Measurements from ENCODE around the gene SORBS2.

Gene SORBS2

DNA sequence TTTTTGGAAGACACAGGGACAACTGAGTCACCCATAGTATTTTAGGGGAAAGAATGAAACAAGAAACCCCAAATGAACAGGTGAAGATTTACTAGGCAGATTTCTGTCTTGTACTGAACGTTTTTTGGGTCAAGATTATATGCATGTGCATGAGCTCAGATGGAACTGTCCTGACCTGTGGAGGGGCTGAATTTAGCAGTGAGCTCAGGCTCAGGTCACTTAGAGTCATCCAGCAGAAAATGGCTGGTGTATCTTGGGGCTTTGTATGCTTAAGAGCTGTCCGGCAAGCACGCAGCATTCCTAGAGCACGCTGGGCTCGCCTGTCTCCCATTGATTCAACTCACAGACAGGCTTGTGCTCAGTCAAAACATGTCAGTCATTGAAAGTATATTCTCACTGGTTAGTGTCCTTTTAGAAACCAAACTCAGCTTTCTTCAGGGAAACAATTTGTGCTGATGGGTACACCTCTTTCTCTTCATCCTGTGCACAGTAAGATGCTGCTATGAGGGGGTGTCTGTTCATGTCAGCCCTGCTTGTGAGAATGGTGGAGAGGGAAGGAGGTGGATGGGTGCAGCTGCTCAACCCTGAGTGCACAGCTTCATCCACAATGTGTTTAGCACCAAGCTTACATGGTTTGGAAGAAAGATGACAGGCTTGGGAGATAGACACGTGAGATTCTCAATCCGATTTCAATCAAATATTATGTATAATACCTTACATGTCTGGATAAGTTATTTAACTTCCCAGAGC is 229.2 kb downstream of the SORBS2 start:
- Histone ChIP-seq H3K79me2 (ENCODE audit: insufficient read depth, low read length) (no peaks in the 10 kb centered on the region), H3F3A (ENCODE audit: low read depth) (no peaks in the 10 kb centered on the region), H3K27me3 (ENCODE audit: insufficient read depth, low read length, poor library complexity, severe bottlenecking) (no peaks in the 10 kb centered on the region), H3K9me3 (ENCODE audit: insufficient read depth, low read depth, low read length) (no peaks in the 10 kb centered on the region), H3K36me3 (ENCODE audit: insufficient read depth, low read length) (no peaks in the 10 kb centered on the region), H4K20me1 (ENCODE audit: insufficient read depth, low read length, poor library complexity, severe bottlenecking) (no peaks in the 10 kb centered on the region), H3K4me2 (ENCODE audit: low read depth, low read length, poor library complexity, severe bottlenecking) (no peak overlapping the region), H3K4me1 (ENCODE audit: insufficient read depth, low read length, poor library complexity, severe bottlenecking) (no peaks in the 10 kb centered on the region), H3K9me2 (replicated peaks; ENCODE audit: low read depth, low read length) (no peaks in the 10 kb centered on the region), H2AFZ (ENCODE audit: low read length) (no peak overlapping the region), H3K4me3 (ENCODE audit: low read length, poor library complexity, severe bottlenecking) (no peak overlapping the region), H3K9ac (ENCODE audit: low read depth, low read length, poor library complexity, severe bottlenecking) (no peak overlapping the region)
- TF ChIP-seq, protein P1, sequence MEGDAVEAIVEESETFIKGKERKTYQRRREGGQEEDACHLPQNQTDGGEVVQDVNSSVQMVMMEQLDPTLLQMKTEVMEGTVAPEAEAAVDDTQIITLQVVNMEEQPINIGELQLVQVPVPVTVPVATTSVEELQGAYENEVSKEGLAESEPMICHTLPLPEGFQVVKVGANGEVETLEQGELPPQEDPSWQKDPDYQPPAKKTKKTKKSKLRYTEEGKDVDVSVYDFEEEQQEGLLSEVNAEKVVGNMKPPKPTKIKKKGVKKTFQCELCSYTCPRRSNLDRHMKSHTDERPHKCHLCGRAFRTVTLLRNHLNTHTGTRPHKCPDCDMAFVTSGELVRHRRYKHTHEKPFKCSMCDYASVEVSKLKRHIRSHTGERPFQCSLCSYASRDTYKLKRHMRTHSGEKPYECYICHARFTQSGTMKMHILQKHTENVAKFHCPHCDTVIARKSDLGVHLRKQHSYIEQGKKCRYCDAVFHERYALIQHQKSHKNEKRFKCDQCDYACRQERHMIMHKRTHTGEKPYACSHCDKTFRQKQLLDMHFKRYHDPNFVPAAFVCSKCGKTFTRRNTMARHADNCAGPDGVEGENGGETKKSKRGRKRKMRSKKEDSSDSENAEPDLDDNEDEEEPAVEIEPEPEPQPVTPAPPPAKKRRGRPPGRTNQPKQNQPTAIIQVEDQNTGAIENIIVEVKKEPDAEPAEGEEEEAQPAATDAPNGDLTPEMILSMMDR (conservative IDR thresholded peaks at IDR 0.05; ENCODE audit: low read length), result no peak
- no peak for TF ChIP-seq EZH2phosphoT487 (IDR thresholded peaks at IDR 0.05; ENCODE audit: borderline replicate concordance)

DNA sequence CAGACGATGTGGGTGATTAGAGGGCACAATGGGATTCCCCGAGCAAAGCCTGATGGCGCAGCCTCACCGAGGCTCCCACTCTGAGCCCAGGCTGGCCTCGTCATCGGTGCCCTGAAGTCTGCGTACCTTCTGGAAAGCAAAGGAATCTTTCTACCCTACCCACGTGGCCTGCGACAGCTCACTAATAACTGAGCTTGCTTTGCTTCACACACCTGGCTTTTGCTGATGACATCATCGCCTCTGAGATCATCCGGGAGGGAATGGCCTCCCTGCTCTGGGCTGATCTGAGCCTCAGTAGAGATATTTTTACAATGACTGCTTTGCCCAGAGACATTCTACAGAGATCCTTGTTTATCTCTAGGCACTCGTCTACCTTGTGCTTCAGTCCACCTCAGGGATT is 231.3 kb downstream of the SORBS2 start:
- no peak overlapping the region for H2AFZ ChIP-seq (ENCODE audit: low read length)
- H3K9me3 ChIP-seq (ENCODE audit: insufficient read depth, low read depth, low read length), result no peaks in the 10 kb centered on the region

DNA sequence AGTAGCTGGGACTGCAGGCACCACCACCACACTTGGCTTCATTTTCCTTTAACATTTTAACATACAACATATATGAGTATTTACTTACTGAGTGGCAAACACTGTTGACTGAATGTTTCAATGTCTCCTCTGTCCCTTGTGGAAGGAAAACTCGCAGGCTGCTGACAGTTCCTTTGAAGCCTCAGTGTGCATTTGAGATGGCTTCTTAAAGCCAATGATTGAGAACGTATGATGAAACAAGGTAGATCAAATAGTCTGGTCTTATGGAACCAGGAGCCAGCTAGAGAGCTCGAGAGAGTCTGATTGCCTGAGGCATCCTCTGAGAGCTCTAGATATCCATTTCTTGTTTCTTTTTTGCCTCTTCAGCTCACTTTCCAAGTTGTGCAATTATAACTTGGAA is 233.7 kb downstream of the SORBS2 start:
- Histone ChIP-seq H3K79me2 (ENCODE audit: insufficient read depth, low read length) (no peaks in the 10 kb centered on the region), H3K9me2 (replicated peaks; ENCODE audit: low read depth, low read length) (no peaks in the 10 kb centered on the region), H3K9ac (ENCODE audit: low read depth, low read length, poor library complexity, severe bottlenecking) (no peak overlapping the region), H3K4me1 (ENCODE audit: insufficient read depth, low read length, poor library complexity, severe bottlenecking) (no peaks in the 10 kb centered on the region), H3K4me2 (ENCODE audit: low read depth, low read length, poor library complexity, severe bottlenecking) (no peak overlapping the region), H2AFZ (ENCODE audit: low read length) (no peak overlapping the region), H3K36me3 (ENCODE audit: insufficient read depth, low read length) (no peaks in the 10 kb centered on the region), H3K27me3 (ENCODE audit: insufficient read depth, low read length, poor library complexity, severe bottlenecking) (no peaks in the 10 kb centered on the region), H4K20me1 (ENCODE audit: insufficient read depth, low read length, poor library complexity, severe bottlenecking) (no peaks in the 10 kb centered on the region), H3F3A (ENCODE audit: low read depth) (no peaks in the 10 kb centered on the region), H3K9me3 (ENCODE audit: insufficient read depth, low read depth, low read length) (no peaks in the 10 kb centered on the region), H3K4me3 (ENCODE audit: low read length, poor library complexity, severe bottlenecking) (no peak overlapping the region)
- TF ChIP-seq, protein P1 (conservative IDR thresholded peaks at IDR 0.05; ENCODE audit: low read length), result no peak
- no peak for TF ChIP-seq EZH2phosphoT487 (IDR thresholded peaks at IDR 0.05; ENCODE audit: borderline replicate concordance)

More for the DNA sequence above, 231.3 kb downstream of the SORBS2 start:
- no peaks in the 10 kb centered on the region for H4K20me1 ChIP-seq (ENCODE audit: insufficient read depth, low read length, poor library complexity, severe bottlenecking)
- H3K36me3 ChIP-seq (ENCODE audit: insufficient read depth, low read length), result no peaks in the 10 kb centered on the region
- no peaks in the 10 kb centered on the region for H3K4me1 ChIP-seq (ENCODE audit: insufficient read depth, low read length, poor library complexity, severe bottlenecking)
- H3K9ac ChIP-seq (ENCODE audit: low read depth, low read length, poor library complexity, severe bottlenecking), result no peak overlapping the region
- no peaks in the 10 kb centered on the region for H3K79me2 ChIP-seq (ENCODE audit: insufficient read depth, low read length)
- H3K4me2 ChIP-seq (ENCODE audit: low read depth, low read length, poor library complexity, severe bottlenecking), result no peak overlapping the region
- no peaks in the 10 kb centered on the region for H3K27me3 ChIP-seq (ENCODE audit: insufficient read depth, low read length, poor library complexity, severe bottlenecking)
- TF ChIP-seq, protein P1 (conservative IDR thresholded peaks at IDR 0.05; ENCODE audit: low read length), result no peak
- TF ChIP-seq EZH2phosphoT487 (IDR thresholded peaks at IDR 0.05; ENCODE audit: borderline replicate concordance), result no peak
- no peak overlapping the region for H3K4me3 ChIP-seq (ENCODE audit: low read length, poor library complexity, severe bottlenecking)
- H3F3A ChIP-seq (ENCODE audit: low read depth), result no peaks in the 10 kb centered on the region
- no peaks in the 10 kb centered on the region for H3K9me2 ChIP-seq (replicated peaks; ENCODE audit: low read depth, low read length)

Measured in Loucy (cell line).